ENCODE results near the gene ANKRD17.
"Not testable (repeated sequence)": the region's sequence is repeated elsewhere in the genome, so short reads cannot be mapped to it uniquely, and the experiment has no call there.

The ANKRD17 gene

DNA sequence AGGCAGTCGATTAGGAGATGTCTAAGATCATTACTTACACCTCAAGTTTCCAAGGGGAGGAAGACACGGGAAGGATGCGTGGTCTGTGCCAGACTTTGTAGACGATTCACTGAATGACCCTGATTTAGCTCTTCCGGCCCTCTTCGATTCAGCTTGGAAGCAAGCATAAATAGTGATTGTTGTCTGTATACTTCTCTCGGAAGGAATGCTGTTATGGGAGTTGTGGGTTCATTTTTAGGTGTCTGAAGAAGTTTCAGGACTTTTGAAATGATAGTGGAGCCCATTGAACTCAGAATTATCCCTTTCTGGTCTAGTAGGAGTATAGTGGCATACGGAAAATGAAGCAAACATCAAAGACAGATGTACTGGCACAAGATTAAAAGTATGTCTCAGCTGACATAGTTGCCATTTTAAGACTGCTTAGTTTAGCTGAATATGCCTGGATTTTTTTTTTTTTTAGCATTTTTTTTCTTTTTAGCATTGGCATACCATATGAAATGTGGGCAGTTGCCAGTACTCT lies 1.0 kb upstream of the ANKRD17 start:
- H3K27me3 ChIP-seq (ENCODE audit: insufficient read depth, low read depth), result no peaks in the 10 kb centered on the region
- peak overlapping the region; percentile 96 for H3K9ac ChIP-seq
- peaks cover 63% of the 10 kb centered on the region for H3K79me2 ChIP-seq (ENCODE audit: insufficient read depth, low read depth)
- peaks cover 23% of the 10 kb centered on the region for H4K20me1 ChIP-seq (ENCODE audit: insufficient read depth)
- H2AFZ ChIP-seq (ENCODE audit: low read depth), result peak overlapping the region; percentile 38
- peaks cover 33% of the 10 kb centered on the region for H3K4me1 ChIP-seq (ENCODE audit: low read depth, poor library complexity, severe bottlenecking)
- peaks cover 3% of the 10 kb centered on the region; the same call in 1 of the 2 replicates for H3K36me3 ChIP-seq (ENCODE audit: insufficient read depth)
- peak overlapping the region; percentile 65 for H3K4me2 ChIP-seq
- H3K4me3 ChIP-seq (IDR thresholded peaks at IDR 0.05; ENCODE audit: insufficient read depth, low read depth, low read length), result no peak overlapping the region
- peak overlapping the region; percentile 94 for H3K27ac ChIP-seq
- TF ChIP-seq, protein P1, sequence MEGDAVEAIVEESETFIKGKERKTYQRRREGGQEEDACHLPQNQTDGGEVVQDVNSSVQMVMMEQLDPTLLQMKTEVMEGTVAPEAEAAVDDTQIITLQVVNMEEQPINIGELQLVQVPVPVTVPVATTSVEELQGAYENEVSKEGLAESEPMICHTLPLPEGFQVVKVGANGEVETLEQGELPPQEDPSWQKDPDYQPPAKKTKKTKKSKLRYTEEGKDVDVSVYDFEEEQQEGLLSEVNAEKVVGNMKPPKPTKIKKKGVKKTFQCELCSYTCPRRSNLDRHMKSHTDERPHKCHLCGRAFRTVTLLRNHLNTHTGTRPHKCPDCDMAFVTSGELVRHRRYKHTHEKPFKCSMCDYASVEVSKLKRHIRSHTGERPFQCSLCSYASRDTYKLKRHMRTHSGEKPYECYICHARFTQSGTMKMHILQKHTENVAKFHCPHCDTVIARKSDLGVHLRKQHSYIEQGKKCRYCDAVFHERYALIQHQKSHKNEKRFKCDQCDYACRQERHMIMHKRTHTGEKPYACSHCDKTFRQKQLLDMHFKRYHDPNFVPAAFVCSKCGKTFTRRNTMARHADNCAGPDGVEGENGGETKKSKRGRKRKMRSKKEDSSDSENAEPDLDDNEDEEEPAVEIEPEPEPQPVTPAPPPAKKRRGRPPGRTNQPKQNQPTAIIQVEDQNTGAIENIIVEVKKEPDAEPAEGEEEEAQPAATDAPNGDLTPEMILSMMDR (conservative IDR thresholded peaks at IDR 0.05; ENCODE audit: low read depth, low read length), result no peak

DNA sequence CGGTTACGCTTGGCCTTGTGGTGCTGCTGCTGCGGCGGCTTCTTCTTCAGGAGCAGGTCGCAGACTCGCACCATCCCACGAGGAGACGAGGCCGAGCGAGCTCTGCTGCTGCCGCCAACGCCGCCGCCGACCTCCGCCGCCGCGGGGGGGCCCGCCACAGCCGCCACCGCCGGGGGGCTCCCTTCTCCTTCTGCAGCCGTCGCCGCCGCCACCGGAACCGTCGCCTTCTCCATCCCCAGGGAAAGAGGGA lies 237 bp downstream of the ANKRD17 start:
- Histone ChIP-seq H3K27me3 (ENCODE audit: insufficient read depth, low read depth) (no peaks in the 10 kb centered on the region), H2AFZ (ENCODE audit: low read depth) (peak overlapping the region; percentile 38), H3K79me2 (ENCODE audit: insufficient read depth, low read depth) (peaks cover 76% of the 10 kb centered on the region), H4K20me1 (ENCODE audit: insufficient read depth) (peaks cover 35% of the 10 kb centered on the region), H3K9ac (peak overlapping the region; percentile 96), H3K27ac (peak overlapping the region; percentile 94), H3K36me3 (ENCODE audit: insufficient read depth) (peaks cover 3% of the 10 kb centered on the region; the same call in 1 of the 2 replicates), H3K4me2 (peak overlapping the region; percentile 61; the same call in 1 of the 2 replicates), H3K4me3 (IDR thresholded peaks at IDR 0.05; ENCODE audit: insufficient read depth, low read depth, low read length) (peak overlapping the region; percentile 80), H3K4me1 (ENCODE audit: low read depth, poor library complexity, severe bottlenecking) (peaks cover 45% of the 10 kb centered on the region)
- TF ChIP-seq, protein P1 (conservative IDR thresholded peaks at IDR 0.05; ENCODE audit: low read depth, low read length), result no peak

DNA sequence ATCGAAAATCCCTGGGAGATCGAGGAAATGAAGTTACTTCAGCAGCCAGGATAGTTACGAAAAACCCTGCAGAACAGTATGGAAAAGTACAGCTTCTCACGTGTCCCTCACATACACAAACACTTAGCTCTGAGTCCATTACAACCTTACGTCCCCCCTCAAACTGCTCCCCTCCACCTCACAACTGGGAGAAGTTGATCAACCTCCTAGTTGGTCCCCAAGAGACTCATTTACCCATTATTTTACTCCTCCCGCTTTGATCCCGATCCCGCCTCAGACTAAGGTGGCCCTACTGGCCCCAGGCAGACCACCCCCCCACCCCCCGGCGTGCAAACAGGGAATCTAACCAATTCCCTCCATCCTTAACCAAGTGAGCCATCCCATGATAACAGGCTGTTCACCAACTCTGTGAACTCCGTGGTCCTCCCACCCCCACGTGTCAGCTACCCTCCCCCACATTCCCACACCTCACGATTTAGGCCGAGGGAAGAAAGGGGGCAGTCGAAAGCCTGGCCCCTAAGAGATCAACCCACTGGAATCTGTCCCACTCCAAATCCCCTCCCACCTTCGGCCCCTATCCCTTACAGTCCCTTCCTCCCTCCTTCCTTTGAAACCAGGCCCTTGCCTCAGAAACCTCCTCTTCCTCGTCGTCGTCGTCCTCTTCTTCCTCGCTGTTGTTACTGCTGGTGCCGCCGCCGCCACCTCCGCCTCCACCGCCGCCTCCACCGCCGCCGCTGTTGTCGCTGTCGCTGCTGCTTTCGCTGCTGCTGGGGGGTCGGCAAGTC lies 755 bp downstream of the ANKRD17 start:
- Histone ChIP-seq H3K27me3 (ENCODE audit: insufficient read depth, low read depth) (no peaks in the 10 kb centered on the region), H3K79me2 (ENCODE audit: insufficient read depth, low read depth) (peaks cover 81% of the 10 kb centered on the region), H3K9ac (peak overlapping the region; percentile 96), H3K4me2 (peak overlapping the region; percentile 61), H2AFZ (ENCODE audit: low read depth) (peak overlapping the region; percentile 38), H3K4me3 (IDR thresholded peaks at IDR 0.05; ENCODE audit: insufficient read depth, low read depth, low read length) (peak overlapping the region; percentile 80), H4K20me1 (ENCODE audit: insufficient read depth) (peaks cover 40% of the 10 kb centered on the region), H3K27ac (peak overlapping the region; percentile 94), H3K4me1 (ENCODE audit: low read depth, poor library complexity, severe bottlenecking) (peaks cover 45% of the 10 kb centered on the region), H3K36me3 (ENCODE audit: insufficient read depth) (peaks cover 3% of the 10 kb centered on the region; the same call in 1 of the 2 replicates)
- TF ChIP-seq, protein P1 (conservative IDR thresholded peaks at IDR 0.05; ENCODE audit: low read depth, low read length), result no peak

DNA sequence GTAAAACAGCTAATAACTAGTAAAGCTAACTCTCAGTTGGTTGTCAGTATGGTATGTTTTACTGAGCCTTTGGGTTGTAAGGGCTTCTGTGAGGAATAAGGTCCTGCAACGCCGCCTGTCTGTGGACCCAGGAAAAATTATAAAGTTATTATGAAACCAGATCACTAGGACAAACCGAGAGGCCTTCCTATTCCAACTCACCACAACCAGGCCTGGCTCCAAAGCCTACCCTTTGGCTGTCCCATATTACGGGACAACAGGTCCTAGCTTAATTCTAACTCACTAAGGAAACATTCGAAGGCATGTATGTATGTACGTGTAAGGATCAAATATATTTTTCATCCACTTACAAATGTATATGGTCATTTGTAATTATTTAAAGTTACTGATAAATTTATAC lies 1.4 kb downstream of the ANKRD17 start:
- peak overlapping the region; percentile 96; the same call in 1 of the 2 replicates for H3K9ac ChIP-seq
- H3K4me2 ChIP-seq, result peak overlapping the region; percentile 61
- H3K4me3 ChIP-seq (IDR thresholded peaks at IDR 0.05; ENCODE audit: insufficient read depth, low read depth, low read length), result peak overlapping the region; percentile 25
- H4K20me1 ChIP-seq (ENCODE audit: insufficient read depth), result peaks cover 44% of the 10 kb centered on the region
- peaks cover 3% of the 10 kb centered on the region; the same call in 1 of the 2 replicates for H3K36me3 ChIP-seq (ENCODE audit: insufficient read depth)
- H3K27ac ChIP-seq, result peak overlapping the region; percentile 94
- TF ChIP-seq, protein P1 (conservative IDR thresholded peaks at IDR 0.05; ENCODE audit: low read depth, low read length), result peak; percentile 82
- peaks cover 87% of the 10 kb centered on the region for H3K79me2 ChIP-seq (ENCODE audit: insufficient read depth, low read depth)
- peaks cover 45% of the 10 kb centered on the region for H3K4me1 ChIP-seq (ENCODE audit: low read depth, poor library complexity, severe bottlenecking)
- H3K27me3 ChIP-seq (ENCODE audit: insufficient read depth, low read depth), result no peaks in the 10 kb centered on the region
- H2AFZ ChIP-seq (ENCODE audit: low read depth), result peak overlapping the region; percentile 38; the same call in 1 of the 2 replicates

DNA sequence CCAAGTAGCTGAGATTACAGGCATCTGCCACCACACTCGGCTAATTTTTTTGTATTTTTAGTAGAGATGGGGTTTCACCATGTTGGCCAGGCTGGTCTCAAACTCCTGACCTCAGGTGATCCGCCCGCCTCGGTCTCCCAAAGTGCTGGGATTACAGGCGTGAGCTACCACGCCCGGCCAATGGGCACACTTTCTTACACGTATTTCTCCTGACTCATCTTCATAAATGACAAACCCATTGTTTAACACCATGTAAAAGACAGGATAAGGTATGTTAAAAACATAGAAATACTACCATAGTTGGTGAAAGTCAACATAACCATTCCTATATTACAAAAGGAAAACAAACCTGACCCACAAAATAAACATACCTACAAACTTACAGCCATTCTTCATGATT lies 2.8 kb downstream of the ANKRD17 start:
- H3K79me2 ChIP-seq (ENCODE audit: insufficient read depth, low read depth), result peaks cover 91% of the 10 kb centered on the region
- peaks cover 42% of the 10 kb centered on the region for H3K4me1 ChIP-seq (ENCODE audit: low read depth, poor library complexity, severe bottlenecking)
- peak overlapping the region; percentile 61 for H3K4me2 ChIP-seq
- not testable (repeated sequence) for H3K9ac ChIP-seq; H3K27ac ChIP-seq; H3K36me3 ChIP-seq (ENCODE audit: insufficient read depth); H3K27me3 ChIP-seq (ENCODE audit: insufficient read depth, low read depth); H2AFZ ChIP-seq (ENCODE audit: low read depth); H3K4me3 ChIP-seq (IDR thresholded peaks at IDR 0.05; ENCODE audit: insufficient read depth, low read depth, low read length)
- H4K20me1 ChIP-seq (ENCODE audit: insufficient read depth), result peaks cover 53% of the 10 kb centered on the region

All from KMS-11 (cell line).